ENCODE results near the gene MRPS6.

MRPS6 gene

GRCh38 chr21:34132926-34133325 lies 59.5 kb downstream of the MRPS6 start:
- no peak for DNase-seq (ENCODE audit: low spot score)

- DNase-seq (ENCODE audit: low spot score), result no peak
These were observed 60.0 kb downstream of the MRPS6 start for GRCh38 chr21:34133392-34133791.

GRCh38 chr21:34133802-34134201 lies 60.4 kb downstream of the MRPS6 start:
- no peak for DNase-seq (ENCODE audit: low spot score)

GRCh38 chr21:34135330-34135729 lies 62.0 kb downstream of the MRPS6 start:
- DNase-seq (ENCODE audit: low spot score), result no peak

- DNase-seq (ENCODE audit: low spot score), result no peak
These were observed 68.0 kb downstream of the MRPS6 start for GRCh38 chr21:34141373-34141772.

- DNase-seq (ENCODE audit: low spot score), result no peak
These were observed 70.4 kb downstream of the MRPS6 start for GRCh38 chr21:34143685-34144182.

- no peak for DNase-seq (ENCODE audit: low spot score)
These were observed 70.8 kb downstream of the MRPS6 start for GRCh38 chr21:34144224-34144623.

GRCh38 chr21:34147792-34148418 lies 74.5 kb downstream of the MRPS6 start:
- no peak for DNase-seq (ENCODE audit: low spot score)

GRCh38 chr21:34148419-34148804 lies 75.0 kb downstream of the MRPS6 start:
- DNase-seq (ENCODE audit: low spot score), result no peak

GRCh38 chr21:34148826-34149558 lies 75.6 kb downstream of the MRPS6 start:
- no peak for DNase-seq (ENCODE audit: low spot score)

GRCh38 chr21:34152500-34152899 lies 79.1 kb downstream of the MRPS6 start:
- no peak for DNase-seq (ENCODE audit: low spot score)

GRCh38 chr21:34154878-34155277 lies 81.5 kb downstream of the MRPS6 start:
- no peak for DNase-seq (ENCODE audit: low spot score)

- no peak for DNase-seq (ENCODE audit: low spot score)
These were observed 83.6 kb downstream of the MRPS6 start for GRCh38 chr21:34156957-34157356.

GRCh38 chr21:34157521-34157920 lies 84.1 kb downstream of the MRPS6 start:
- DNase-seq (ENCODE audit: low spot score), result no peak

GRCh38 chr21:34158866-34159835 lies 85.8 kb downstream of the MRPS6 start:
- no peak for DNase-seq (ENCODE audit: low spot score)

- DNase-seq (ENCODE audit: low spot score), result no peak
These were observed 93.1 kb downstream of the MRPS6 start for GRCh38 chr21:34166468-34166867.

- DNase-seq (ENCODE audit: low spot score), result no peak
These were observed 97.5 kb downstream of the MRPS6 start for GRCh38 chr21:34170886-34171285.

GRCh38 chr21:34174470-34174869 lies 101.1 kb downstream of the MRPS6 start:
- DNase-seq (ENCODE audit: low spot score), result no peak

- DNase-seq (ENCODE audit: low spot score), result no peak
These were observed 103.1 kb downstream of the MRPS6 start for GRCh38 chr21:34176448-34176847.

- no peak for DNase-seq (ENCODE audit: low spot score)
These were observed 104.7 kb downstream of the MRPS6 start for GRCh38 chr21:34177919-34178567.

GRCh38 chr21:34179204-34179935 lies 106.0 kb downstream of the MRPS6 start:
- no peak for DNase-seq (ENCODE audit: low spot score)
